Ramos (cell line): ENCODE data around the gene VRK1.

Experiments
- in situ Hi-C: fragments of 300-500 bp; cut with MboI; formaldehyde crosslinking; loops from one replicate; pipeline ENCODE4 v1.14.3; 2022; ENCODE audit warnings: low sequenced_read_pairs; ENCODE audit not compliant: unreplicated experiment

The VRK1 gene

DNA sequence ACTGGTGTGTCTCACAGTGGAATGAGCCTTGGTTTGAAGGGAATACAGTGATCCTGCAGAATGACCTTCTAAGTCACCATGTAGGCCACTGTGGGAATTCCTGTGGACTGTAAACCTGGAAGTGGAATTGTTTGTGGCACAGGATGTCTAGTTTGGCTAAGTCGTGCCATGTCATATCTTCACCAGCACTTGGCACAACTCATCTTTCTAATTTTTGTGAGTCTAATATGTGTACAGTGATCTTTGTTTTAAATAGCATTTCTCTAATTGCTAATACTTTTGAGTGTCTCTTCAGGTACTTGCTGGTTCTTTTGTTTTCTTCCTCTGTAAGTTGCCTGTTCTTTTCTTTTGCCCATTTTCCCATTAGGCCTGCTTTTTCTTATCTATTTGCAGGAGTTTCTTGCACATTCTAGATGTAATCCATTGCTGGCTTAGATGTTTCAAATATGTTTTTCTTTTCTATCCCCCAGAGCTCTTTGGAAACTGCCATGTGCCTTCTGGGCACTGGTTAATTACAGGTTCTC lies 112.7 kb downstream of the VRK1 start:
- in situ Hi-C loops, result no loop called here

GRCh38 chr14:96911499-96912149 lies 114.4 kb downstream of the VRK1 start:
- in situ Hi-C loops, result no loop called here

DNA sequence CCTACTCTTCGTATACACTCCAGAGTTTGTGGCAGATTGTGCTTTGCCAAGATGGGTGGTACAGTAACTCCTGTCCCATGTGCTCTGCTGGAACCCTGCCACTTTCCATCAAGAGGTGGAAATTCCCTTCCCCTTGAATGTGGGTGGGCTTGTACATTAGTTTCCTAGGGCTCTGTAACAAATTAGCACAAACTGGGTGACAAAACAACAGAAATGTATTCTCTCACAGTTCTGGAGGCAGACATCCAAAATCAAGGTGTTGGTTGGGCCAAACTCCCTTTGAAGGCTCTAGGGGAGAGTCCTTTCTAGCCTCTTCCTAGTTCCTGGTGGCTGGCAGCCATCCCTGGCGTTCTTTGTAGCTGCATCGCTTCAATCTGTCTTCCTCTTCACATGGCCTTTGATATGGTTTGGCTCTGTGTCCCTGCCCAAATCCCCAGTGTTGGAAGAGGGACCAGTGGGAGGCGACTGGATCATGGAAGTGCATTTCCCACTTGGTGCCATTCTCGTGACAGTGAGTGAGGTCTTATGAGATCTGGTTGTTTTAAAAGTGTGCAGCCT lies 117.5 kb downstream of the VRK1 start:
- in situ Hi-C loops, result no loop called here

GRCh38 chr14:96915478-96915877 lies 118.3 kb downstream of the VRK1 start:
- in situ Hi-C loops, result no loop called here

- in situ Hi-C loops, result no loop called here
Measured at GRCh38 chr14:96916751-96917150, 119.6 kb downstream of the VRK1 start.

DNA sequence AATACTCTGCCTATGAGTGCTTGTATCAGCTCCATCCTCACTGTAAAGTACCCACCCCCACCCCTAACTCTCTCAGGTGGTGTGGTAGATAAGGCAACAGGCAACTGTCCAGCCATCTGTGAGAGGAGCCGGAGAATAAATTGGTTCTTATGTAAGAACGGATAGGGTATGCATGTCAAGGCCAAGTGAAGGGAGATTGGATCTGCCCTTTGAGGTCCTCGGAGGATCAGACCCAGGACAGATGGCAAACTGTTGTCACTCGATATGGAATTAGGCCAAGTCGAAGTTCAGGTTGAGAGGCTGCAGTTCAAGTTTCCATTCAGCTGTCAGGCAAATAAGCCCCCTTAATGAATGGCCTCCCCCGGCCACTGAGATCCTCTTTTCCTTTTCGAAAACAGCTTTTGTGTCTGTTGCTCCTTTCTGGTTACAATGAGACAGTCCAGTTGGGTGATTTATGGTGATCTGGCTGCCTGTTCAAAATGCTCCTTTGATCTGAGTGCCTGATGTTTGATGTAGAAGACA lies 120.3 kb downstream of the VRK1 start:
- in situ Hi-C loops, result no loop called here

GRCh38 chr14:96920023-96920422 lies 122.8 kb downstream of the VRK1 start:
- in situ Hi-C loops, result no loop called here

DNA sequence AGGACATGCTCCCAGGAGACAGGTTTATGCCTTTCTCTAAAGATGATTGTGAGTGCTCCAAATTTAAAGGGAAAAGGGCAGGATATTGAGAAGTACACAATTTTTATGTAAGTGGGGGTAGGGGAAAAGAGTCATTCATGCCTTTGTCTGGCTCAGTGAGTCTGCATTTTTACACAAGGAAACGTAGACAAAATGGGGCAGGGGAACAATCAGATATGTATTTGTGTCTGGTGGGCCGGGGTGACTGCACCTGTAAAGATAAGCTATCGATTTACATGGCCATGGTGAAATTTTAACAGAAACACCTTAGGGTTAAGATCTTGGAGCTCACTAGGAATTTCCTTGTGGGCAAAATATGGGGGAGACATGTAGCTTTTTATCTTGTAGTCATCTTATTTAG lies 123.6 kb downstream of the VRK1 start:
- in situ Hi-C loops, result no loop called here

DNA sequence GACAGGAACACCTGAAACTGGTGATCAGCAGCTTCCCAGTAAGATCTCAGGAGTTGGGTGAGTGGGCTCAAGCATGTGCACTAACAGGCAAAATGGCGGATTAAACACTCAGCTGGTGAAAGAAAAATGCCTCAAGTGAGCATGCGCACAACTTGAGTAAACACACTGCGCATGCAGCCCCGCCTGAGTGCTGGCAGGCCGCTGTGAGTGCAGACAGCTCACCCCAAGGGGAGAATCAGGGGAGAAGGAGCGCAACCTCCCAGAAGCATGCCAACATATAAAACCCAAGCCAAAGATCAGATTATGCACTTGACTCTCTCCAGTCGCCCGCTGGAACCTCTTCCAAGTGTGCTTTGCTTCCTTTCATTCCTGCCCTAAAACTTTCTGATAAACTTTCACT lies 125.8 kb downstream of the VRK1 start:
- in situ Hi-C loops, result no loop called here

DNA sequence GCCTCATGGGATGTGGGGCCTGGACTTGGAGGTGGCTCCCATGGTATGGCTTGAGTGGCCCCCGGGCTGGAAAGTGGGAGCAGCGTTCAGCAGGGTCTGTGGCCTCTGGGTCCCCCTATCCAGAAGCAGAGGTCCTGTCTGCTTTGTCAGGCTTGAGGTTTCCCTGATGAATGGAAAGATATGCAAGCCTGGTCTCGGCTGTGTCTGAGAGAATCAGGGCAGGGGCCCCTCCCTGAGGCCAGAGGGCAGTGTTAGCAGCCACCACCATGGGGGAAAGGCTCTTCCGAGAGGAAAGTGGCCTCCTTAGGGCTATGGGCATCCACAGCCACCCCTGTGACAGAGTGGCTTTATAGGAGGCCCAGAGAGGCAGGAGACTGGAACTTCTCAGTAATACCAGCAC lies 128.2 kb downstream of the VRK1 start:
- in situ Hi-C loops, result no loop called here

DNA sequence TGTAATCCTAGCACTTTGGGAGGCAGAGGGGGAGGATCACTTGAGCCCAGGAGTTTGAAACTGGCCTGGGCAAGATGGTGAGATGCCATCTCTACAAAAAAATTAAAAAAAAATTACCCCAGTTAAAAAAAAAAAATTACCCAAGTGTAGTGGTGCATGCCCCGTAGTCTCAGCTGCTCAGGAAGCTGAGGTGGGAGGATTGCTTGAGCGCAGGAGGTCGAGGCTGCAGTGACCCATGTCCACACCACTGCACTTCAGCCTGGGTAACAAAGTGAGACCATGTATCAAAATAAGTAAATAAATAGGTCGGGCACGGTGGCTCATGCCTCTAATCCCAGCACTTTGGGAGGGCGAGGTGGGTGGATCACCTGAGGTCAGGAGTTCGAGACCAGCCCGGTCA lies 128.8 kb downstream of the VRK1 start:
- in situ Hi-C loops, result no loop called here

- in situ Hi-C loops, result no loop called here
Measured at GRCh38 chr14:96928779-96929380, 131.7 kb downstream of the VRK1 start.

GRCh38 chr14:96929950-96930349 lies 132.8 kb downstream of the VRK1 start:
- in situ Hi-C loops, result no loop called here

GRCh38 chr14:96930526-96930925 lies 133.3 kb downstream of the VRK1 start:
- in situ Hi-C loops, result no loop called here
